Urinary bladder (tissue), 4 donors: Measurements from ENCODE around the gene RAP2C. TPM values are rescaled to one million over a fixed set of nuclear protein-coding genes. Genes with fewer than 3 reads are reported as not detected.
"Not testable (repeated sequence)": the region's sequence is repeated elsewhere in the genome, so short reads cannot be mapped to it uniquely, and the experiment has no call there.

ENCODE experiments used
- DNase-seq: peaks from one replicate; pipeline ENCODE4 v3.0.0-alpha.2; 2015; ENCODE audit errors: extremely low spot score
- H3K27ac ChIP-seq: one replicate; pipeline ENCODE4 v1.5.1; 2013; ENCODE audit warnings: low read depth, mild to moderate bottlenecking, moderate library complexity
- H3K36me3 ChIP-seq: one replicate; pipeline ENCODE4 v1.6.1; 2013; ENCODE audit warnings: mild to moderate bottlenecking, moderate library complexity; ENCODE audit not compliant: insufficient read depth
- H3K4me1 ChIP-seq: one replicate; pipeline ENCODE4 v1.6.1; 2013; ENCODE audit warnings: mild to moderate bottlenecking, moderate library complexity; ENCODE audit not compliant: insufficient read depth
- H3K4me3 ChIP-seq: one replicate; pipeline ENCODE4 v1.5.1; 2013; ENCODE audit warnings: low read depth, low read length
- WGBS: extraction: QIAGEN DNeasy Blood & Tissue Kit; methylation state at CpG from one replicate; pipeline ENCODE4 v1.1.7; 2013; 5-methylcytosine and 5-hydroxymethylcytosine counted together
- polyA plus RNA-seq: library from polyadenylated mRNA; stranded (reverse); fragments of 200-250 nt; gene quantifications from one replicate; pipeline ENCODE4 v1.2.3, GENCODE V29; 2013
- total RNA-seq: library from RNA; depleted of rRNA; stranded (reverse); fragments of >200 nt; gene quantifications from one replicate; pipeline ENCODE4 v1.2.3, GENCODE V29; 2014
- donor health status: healthy with polysubstance abuse.
- donor health status: healthy.

Gene RAP2C
- total and polyA plus RNA-seq, 2 donors = 21.9 to 30.8 TPM

- whole genome bisulfite sequencing = 85% methylated on average over 7 of the region's 7 CpGs
- no peak overlapping the region for H3K27ac ChIP-seq
- DNase-seq = no peak
Measured at GRCh38 chrX:132181364-132181763, 37.9 kb downstream of the RAP2C start.

GRCh38 chrX:132180929-132181328 is 38.3 kb downstream of the RAP2C start:
- DNase-seq = no peak
- H3K27ac ChIP-seq = no peak overlapping the region
- H3K4me1 ChIP-seq = no peaks in the 10 kb centered on the region
- H3K36me3 ChIP-seq = no peaks in the 10 kb centered on the region
- no peak overlapping the region for H3K4me3 ChIP-seq
- 96% methylated on average over 3 of the region's 3 CpGs for WGBS

More at GRCh38 chrX:132181364-132181763, 37.9 kb downstream of the RAP2C start:
- Histone ChIP-seq H3K4me1 (no peaks in the 10 kb centered on the region), H3K4me3 (no peak overlapping the region), H3K36me3 (no peaks in the 10 kb centered on the region)

GRCh38 chrX:132173647-132174046 is 45.6 kb downstream of the RAP2C start:
- Histone ChIP-seq H3K27ac (no peak overlapping the region), H3K36me3 (no peaks in the 10 kb centered on the region), H3K4me3 (no peak overlapping the region), H3K4me1 (no peaks in the 10 kb centered on the region)
- no peak for DNase-seq
- WGBS = 79% methylated on average over 1 of the region's 1 CpG

- 76% methylated on average over 3 of the region's 3 CpGs for WGBS
- H3K4me3 ChIP-seq = no peak overlapping the region
- no peaks in the 10 kb centered on the region for H3K36me3 ChIP-seq
- H3K4me1 ChIP-seq = no peaks in the 10 kb centered on the region
- no peak overlapping the region for H3K27ac ChIP-seq
- DNase-seq = no peak
Measured at GRCh38 chrX:132171881-132172280, 47.4 kb downstream of the RAP2C start.

GRCh38 chrX:132171478-132171877 is 47.8 kb downstream of the RAP2C start:
- H3K4me1 ChIP-seq = no peaks in the 10 kb centered on the region
- H3K36me3 ChIP-seq = no peaks in the 10 kb centered on the region
- H3K27ac ChIP-seq = no peak overlapping the region
- no peak overlapping the region for H3K4me3 ChIP-seq
- WGBS = 63% methylated on average over 3 of the region's 3 CpGs
- no peak for DNase-seq

GRCh38 chrX:132169554-132169953 is 49.7 kb downstream of the RAP2C start:
- H3K27ac ChIP-seq = no peak overlapping the region
- no peaks in the 10 kb centered on the region for H3K4me1 ChIP-seq
- DNase-seq = no peak
- no peaks in the 10 kb centered on the region for H3K36me3 ChIP-seq
- no peak overlapping the region for H3K4me3 ChIP-seq
- 85% methylated on average over 3 of the region's 3 CpGs for WGBS

GRCh38 chrX:132165651-132166050 is 53.6 kb downstream of the RAP2C start:
- DNase-seq = no peak
- Histone ChIP-seq H3K27ac (no peak overlapping the region), H3K4me3 (no peak overlapping the region), H3K36me3 (no peaks in the 10 kb centered on the region), H3K4me1 (no peaks in the 10 kb centered on the region)

GRCh38 chrX:132165005-132165404 is 54.2 kb downstream of the RAP2C start:
- Histone ChIP-seq H3K4me1 (no peaks in the 10 kb centered on the region), H3K4me3 (no peak overlapping the region), H3K36me3 (no peaks in the 10 kb centered on the region), H3K27ac (no peak overlapping the region)
- no peak for DNase-seq

- not testable (repeated sequence) for H3K36me3 ChIP-seq, DNase-seq, H3K27ac ChIP-seq, H3K4me1 ChIP-seq, H3K4me3 ChIP-seq
- WGBS = 93% methylated on average over 3 of the region's 3 CpGs
Measured at GRCh38 chrX:132163094-132163493, 56.2 kb downstream of the RAP2C start.

GRCh38 chrX:132153166-132153565 is 66.1 kb downstream of the RAP2C start:
- Histone ChIP-seq H3K4me3 (no peak overlapping the region), H3K27ac (no peak overlapping the region), H3K36me3 (no peaks in the 10 kb centered on the region), H3K4me1 (no peaks in the 10 kb centered on the region)
- 75% methylated on average over 4 of the region's 4 CpGs for WGBS
- no peak for DNase-seq

Other genes starting within 250 kb of the RAP2C start
- gene STK26, start 196.1 kb downstream of the RAP2C start, total RNA-seq = 26.3 TPM
- 16.3 TPM for gene STK26, start 196.1 kb downstream of the RAP2C start, polyA plus RNA-seq
- 0.48 TPM for gene FRMD7, start 91.4 kb downstream of the RAP2C start, total RNA-seq
- gene FRMD7, start 91.4 kb downstream of the RAP2C start, polyA plus RNA-seq = not detected